SJCRH30 (cell line): ENCODE measurements around the gene MAK. TPM values are rescaled to one million over a fixed set of nuclear protein-coding genes. Genes with fewer than 3 reads are reported as not detected.
"Not testable (repeated sequence)": the region's sequence is repeated elsewhere in the genome, so short reads cannot be mapped to it uniquely, and the experiment has no call there.

Experiments used
- DNase-seq, 2 experiments: peaks; one replicate each; pipeline ENCODE4 v3.0.0-alpha.2; 2015 to 2020
- H3K27ac ChIP-seq: fragments of 250-450 bp; sonication (Bioruptor Pico); 2 replicates; pipeline ENCODE4 v1.5.1; 2020; ENCODE audit warnings: mild to moderate bottlenecking, moderate library complexity
- H3K27me3 ChIP-seq: fragments of 250-450 bp; sonication (Bioruptor Pico); 2 replicates; pipeline ENCODE4 v1.5.1; 2020; ENCODE audit warnings: mild to moderate bottlenecking, moderate library complexity
- H3K36me3 ChIP-seq: fragments of 250-450 bp; sonication (Bioruptor Pico); 2 replicates; pipeline ENCODE4 v1.5.1; 2020; ENCODE audit warnings: mild to moderate bottlenecking, moderate library complexity
- H3K4me1 ChIP-seq: fragments of 250-450 bp; sonication (Bioruptor Pico); 2 replicates; pipeline ENCODE4 v1.5.1; 2020; ENCODE audit warnings: mild to moderate bottlenecking, moderate library complexity
- H3K4me3 ChIP-seq: fragments of 250-450 bp; sonication (Bioruptor Pico); 2 replicates; pipeline ENCODE4 v1.5.1; 2020; ENCODE audit warnings: mild to moderate bottlenecking, moderate library complexity
- H3K9me3 ChIP-seq: fragments of 250-450 bp; sonication (Bioruptor Pico); replicated peaks from 2 replicates; pipeline ENCODE4 v1.5.1; 2020; ENCODE audit warnings: mild to moderate bottlenecking, moderate library complexity
- total RNA-seq: library from RNA; depleted of rRNA; stranded (reverse); fragments of >200 nt; shearing (Covaris generic); gene quantifications from 2 replicates; pipeline ENCODE4 v1.2.3, GENCODE V29; 2014

The MAK gene
- total RNA-seq, 1 experiment from 2014 or later: 0.51 TPM

- DNase-seq, H3K4me3 ChIP-seq, H3K9me3 ChIP-seq, H3K36me3 ChIP-seq, H3K4me1 ChIP-seq, H3K27me3 ChIP-seq: not testable (repeated sequence)
- H3K27ac ChIP-seq: peak overlapping the region; percentile 41
Measured at GRCh38 chr6:10741643-10742042, 96.7 kb downstream of the MAK start.

GRCh38 chr6:10740061-10740460 is 98.3 kb downstream of the MAK start:
- no peaks in the 10 kb centered on the region for H3K27me3 ChIP-seq
- no peaks in the 10 kb centered on the region for H3K36me3 ChIP-seq
- H3K27ac ChIP-seq: no peak overlapping the region
- no peaks in the 10 kb centered on the region for H3K9me3 ChIP-seq
- peaks cover 7% of the 10 kb centered on the region for H3K4me1 ChIP-seq
- peak; percentile 34 to 50 for DNase-seq
- H3K4me3 ChIP-seq: no peak overlapping the region

- DNase-seq: no peak
Measured at GRCh38 chr6:10736731-10737130, 101.6 kb downstream of the MAK start.

GRCh38 chr6:10733863-10734262 is 104.5 kb downstream of the MAK start:
- Histone ChIP-seq H3K27me3 (no peaks in the 10 kb centered on the region), H3K9me3 (no peaks in the 10 kb centered on the region), H3K4me3 (no peak overlapping the region), H3K36me3 (no peaks in the 10 kb centered on the region), H3K27ac (peak overlapping the region; percentile 77), H3K4me1 (peaks cover 17% of the 10 kb centered on the region)
- DNase-seq: no peak

More at GRCh38 chr6:10736731-10737130, 101.6 kb downstream of the MAK start:
- H3K27ac ChIP-seq: no peak overlapping the region
- no peaks in the 10 kb centered on the region for H3K9me3 ChIP-seq
- H3K36me3 ChIP-seq: no peaks in the 10 kb centered on the region
- H3K27me3 ChIP-seq: no peaks in the 10 kb centered on the region
- H3K4me1 ChIP-seq: peaks cover 18% of the 10 kb centered on the region
- H3K4me3 ChIP-seq: no peak overlapping the region

- no peaks in the 10 kb centered on the region for H3K36me3 ChIP-seq
- peaks cover 17% of the 10 kb centered on the region for H3K4me1 ChIP-seq
- peak overlapping the region; percentile 77 for H3K27ac ChIP-seq
- no peaks in the 10 kb centered on the region for H3K9me3 ChIP-seq
- H3K4me3 ChIP-seq: peak overlapping the region; percentile 29
- peak; percentile 54 to 77 for DNase-seq
- H3K27me3 ChIP-seq: no peaks in the 10 kb centered on the region
Measured at GRCh38 chr6:10733151-10733715, 105.1 kb downstream of the MAK start.

GRCh38 chr6:10730254-10730653 is 108.1 kb downstream of the MAK start:
- no peak overlapping the region for H3K27ac ChIP-seq
- H3K27me3 ChIP-seq: no peaks in the 10 kb centered on the region
- H3K36me3 ChIP-seq: no peaks in the 10 kb centered on the region
- peaks cover 14% of the 10 kb centered on the region for H3K4me1 ChIP-seq
- H3K9me3 ChIP-seq: no peaks in the 10 kb centered on the region
- no peak for DNase-seq
- H3K4me3 ChIP-seq: no peak overlapping the region

GRCh38 chr6:10725716-10726115 is 112.6 kb downstream of the MAK start:
- DNase-seq: no peak
- Histone ChIP-seq H3K4me1 (0 out of 2 replicates have a peak, but pooled peaks cover 2% of the 10 kb centered on the region), H3K4me3 (no peak overlapping the region), H3K27ac (no peak overlapping the region), H3K36me3 (no peaks in the 10 kb centered on the region), H3K9me3 (no peaks in the 10 kb centered on the region), H3K27me3 (no peaks in the 10 kb centered on the region)

- Histone ChIP-seq H3K27ac (no peak overlapping the region), H3K27me3 (no peaks in the 10 kb centered on the region), H3K4me3 (no peak overlapping the region), H3K9me3 (no peaks in the 10 kb centered on the region), H3K36me3 (no peaks in the 10 kb centered on the region), H3K4me1 (0 out of 2 replicates have a peak, but pooled peaks cover 2% of the 10 kb centered on the region)
- no peak for DNase-seq
Measured at GRCh38 chr6:10725044-10725443, 113.3 kb downstream of the MAK start.

GRCh38 chr6:10723567-10723881 is 114.8 kb downstream of the MAK start:
- no peak for DNase-seq
- H3K27me3 ChIP-seq: no peaks in the 10 kb centered on the region
- H3K4me3 ChIP-seq: peak overlapping the region; percentile 67
- no peaks in the 10 kb centered on the region for H3K9me3 ChIP-seq
- 0 out of 2 replicates have a peak, but pooled peaks cover 2% of the 10 kb centered on the region for H3K4me1 ChIP-seq
- H3K36me3 ChIP-seq: no peaks in the 10 kb centered on the region
- H3K27ac ChIP-seq: peak overlapping the region; percentile 79

- Histone ChIP-seq H3K27ac (peak within 1 kb of the TSS; percentile 79), H3K36me3 (no peaks in the 10 kb centered on the region), H3K4me1 (0 out of 2 replicates have a peak, but pooled peaks cover 2% of the 10 kb centered on the region), H3K9me3 (no peaks in the 10 kb centered on the region), H3K4me3 (peak within 1 kb of the TSS; percentile 67), H3K27me3 (no peaks in the 10 kb centered on the region)
- DNase-seq: peak; percentile 94 to 96
Measured at GRCh38 chr6:10722820-10723566, 115.3 kb downstream of the MAK start, which contains the start of gene TMEM14C. TSS of gene TMEM14C (plus strand) at chr6:10723070. CDS start at chr6:10724614, 1,544 bp downstream.

- Histone ChIP-seq H3K4me3 (peak overlapping the region; percentile 67), H3K36me3 (no peaks in the 10 kb centered on the region), H3K27me3 (no peaks in the 10 kb centered on the region), H3K9me3 (no peaks in the 10 kb centered on the region), H3K27ac (peak overlapping the region; percentile 79), H3K4me1 (0 out of 2 replicates have a peak, but pooled peaks cover 2% of the 10 kb centered on the region)
- no peak for DNase-seq
Measured at GRCh38 chr6:10722570-10722819, 115.8 kb downstream of the MAK start.

GRCh38 chr6:10721850-10722569 is 116.3 kb downstream of the MAK start:
- Histone ChIP-seq H3K27ac (peak overlapping the region; percentile 79; the same call in 1 of the 2 replicates), H3K36me3 (no peaks in the 10 kb centered on the region), H3K4me3 (peak overlapping the region; percentile 67)

GRCh38 chr6:10720960-10721849 is 117.1 kb downstream of the MAK start:
- H3K27ac ChIP-seq, H3K4me1 ChIP-seq: not testable (repeated sequence)

More at GRCh38 chr6:10721850-10722569, 116.3 kb downstream of the MAK start:
- H3K9me3 ChIP-seq: no peaks in the 10 kb centered on the region
- H3K4me1 ChIP-seq: 0 out of 2 replicates have a peak, but pooled peaks cover 2% of the 10 kb centered on the region
- no peak for DNase-seq
- H3K27me3 ChIP-seq: no peaks in the 10 kb centered on the region

GRCh38 chr6:10720265-10720959 is 117.9 kb downstream of the MAK start:
- no peak overlapping the region for H3K27ac ChIP-seq

More at GRCh38 chr6:10720960-10721849, 117.1 kb downstream of the MAK start:
- H3K27me3 ChIP-seq, H3K4me3 ChIP-seq, H3K36me3 ChIP-seq, H3K9me3 ChIP-seq, DNase-seq: not testable (repeated sequence)

More at GRCh38 chr6:10720265-10720959, 117.9 kb downstream of the MAK start:
- no peak for DNase-seq
- 0 out of 2 replicates have a peak, but pooled peaks cover 2% of the 10 kb centered on the region for H3K4me1 ChIP-seq
- H3K36me3 ChIP-seq: no peaks in the 10 kb centered on the region
- H3K4me3 ChIP-seq: no peak overlapping the region
- no peaks in the 10 kb centered on the region for H3K27me3 ChIP-seq
- H3K9me3 ChIP-seq: no peaks in the 10 kb centered on the region
